Neural cell (in vitro differentiated cells): ENCODE measurements around the gene TIMM13. TPM values are rescaled to one million over a fixed set of nuclear protein-coding genes. Genes with fewer than 3 reads are reported as not detected.

Experiments used
- H2AFZ ChIP-seq: fragments of 200-600, 300-800 bp; sonication (generic), shearing (Covaris generic); 2 replicates; pipeline ENCODE4 v1.6.0; 2014; ENCODE audit warnings: low read depth, mild to moderate bottlenecking, antibody characterized with exemption, low read length, moderate library complexity
- H3F3A ChIP-seq: fragments of 200-600 bp; shearing (Covaris generic); 2 replicates; pipeline ENCODE4 v1.6.1; 2016; ENCODE audit warnings: mild to moderate bottlenecking, moderate library complexity, mixed read lengths, antibody characterized with exemption, low read length; ENCODE audit not compliant: insufficient read depth, poor library complexity, severe bottlenecking
- H3K27ac ChIP-seq: fragments of 200-600, 300-800 bp; sonication (generic), shearing (Covaris generic); 2 replicates; pipeline ENCODE4 v1.5.1; 2014; ENCODE audit warnings: mild to moderate bottlenecking, low read length, moderate library complexity
- H3K27me3 ChIP-seq: fragments of 300-800, 200-600 bp; sonication (generic), shearing (Covaris generic); 2 replicates; pipeline ENCODE4 v1.6.0; 2014; ENCODE audit warnings: mild to moderate bottlenecking, low read depth, low read length, moderate library complexity; ENCODE audit not compliant: insufficient read depth
- H3K36me3 ChIP-seq: fragments of 300-800, 200-600 bp; sonication (generic), shearing (Covaris generic); 2 replicates; pipeline ENCODE4 v1.5.1; 2014; ENCODE audit warnings: mild to moderate bottlenecking, antibody characterized with exemption, low read length, moderate library complexity; ENCODE audit not compliant: insufficient read depth
- H3K4me2 ChIP-seq: fragments of 300-800, 200-600 bp; sonication (generic), shearing (Covaris generic); 2 replicates; pipeline ENCODE4 v1.6.0; 2014; ENCODE audit warnings: mild to moderate bottlenecking, low read length
- H3K4me3 ChIP-seq: fragments of 300-800, 200-600 bp; sonication (generic), shearing (Covaris generic); 2 replicates; pipeline ENCODE4 v1.5.1; 2014; ENCODE audit warnings: mild to moderate bottlenecking, low read length, moderate library complexity
- H3K79me2 ChIP-seq: fragments of 200-600 bp; shearing (Covaris generic); replicated peaks from 2 replicates; pipeline ENCODE4 v1.6.0; 2014; ENCODE audit warnings: mild to moderate bottlenecking, low read length, moderate library complexity; ENCODE audit not compliant: insufficient read depth
- H3K9ac ChIP-seq: fragments of 300-800, 200-600 bp; sonication (generic), shearing (Covaris generic); 2 replicates; pipeline ENCODE4 v1.6.1; 2016; ENCODE audit warnings: mild to moderate bottlenecking, low read length, mixed read lengths
- H3K9me2 ChIP-seq: fragments of 200-600 bp; shearing (Covaris generic); 2 replicates; pipeline ENCODE4 v1.6.1; 2016; ENCODE audit warnings: mild to moderate bottlenecking, low read length, mixed read lengths; ENCODE audit not compliant: insufficient read depth
- H3K9me3 ChIP-seq: fragments of 200-600, 300-800 bp; sonication (generic), shearing (Covaris generic); 2 replicates; pipeline ENCODE4 v1.6.1; 2016; ENCODE audit warnings: mild to moderate bottlenecking, mixed run types, low read length, moderate library complexity, mixed read lengths
- H4K20me1 ChIP-seq: fragments of 200-600 bp; shearing (Covaris generic); 2 replicates; pipeline ENCODE4 v1.6.1; 2016; ENCODE audit warnings: mild to moderate bottlenecking, mixed run types; ENCODE audit not compliant: insufficient read depth
- CTCF ChIP-seq: fragments of 450-650 bp; IDR thresholded peaks from 2 replicates; pipeline ENCODE4 v1.5.1; 2014; ENCODE audit warnings: antibody characterized with exemption, mild to moderate bottlenecking, moderate library complexity; ENCODE audit not compliant: poor library complexity, severe bottlenecking
- EP300 ChIP-seq: fragments of 450-650 bp; conservative IDR thresholded peaks from 2 replicates; pipeline ENCODE4 v1.6.1; 2014; ENCODE audit warnings: antibody characterized with exemption, mild to moderate bottlenecking, moderate library complexity; ENCODE audit not compliant: poor library complexity, severe bottlenecking
- EZH2 ChIP-seq: fragments of 200-600, 300-800 bp; shearing (Covaris generic), sonication (generic); IDR thresholded peaks from 2 replicates; pipeline ENCODE4 v1.6.1; 2014; ENCODE audit warnings: antibody characterized with exemption, low read length, borderline replicate concordance, mild to moderate bottlenecking; ENCODE audit not compliant: insufficient read depth, poor library complexity, severe bottlenecking
- MXI1 ChIP-seq: fragments of 450-650 bp; conservative IDR thresholded peaks from 2 replicates; pipeline ENCODE4 v1.6.1; 2014; ENCODE audit warnings: antibody characterized with exemption, mild to moderate bottlenecking; ENCODE audit not compliant: poor library complexity, severe bottlenecking
- POLR2AphosphoS5 ChIP-seq: IDR thresholded peaks from 2 replicates; pipeline ENCODE4 v1.6.1; 2012
- RAD21 ChIP-seq: fragments of 450-650 bp; conservative IDR thresholded peaks from 2 replicates; pipeline ENCODE4 v1.6.1; 2014; ENCODE audit warnings: antibody characterized with exemption, mild to moderate bottlenecking, moderate library complexity
- REST ChIP-seq: IDR thresholded peaks from 2 replicates; pipeline ENCODE4 v1.6.1; 2012; ENCODE audit warnings: borderline replicate concordance
- SMC3 ChIP-seq: fragments of 450-650 bp; conservative IDR thresholded peaks from 2 replicates; pipeline ENCODE4 v1.6.1; 2014; ENCODE audit warnings: antibody characterized with exemption, mild to moderate bottlenecking, moderate library complexity; ENCODE audit not compliant: poor library complexity
- TAF1 ChIP-seq: IDR thresholded peaks from 2 replicates; pipeline ENCODE4 v1.6.1; 2012; ENCODE audit warnings: low read depth
- polyA plus RNA-seq: library from polyadenylated mRNA; depleted of rRNA; stranded (reverse); fragments of >200 nt; gene quantifications from 2 replicates; pipeline ENCODE4 v1.2.3, GENCODE V29; 2014

TIMM13 gene
- polyA plus RNA-seq, 1 donor from 2014 or later = 73.0 TPM

- Histone ChIP-seq H3K36me3 (peaks cover 7% of the 10 kb centered on the region), H3K9ac (no peak overlapping the region), H3K4me3 (no peak overlapping the region), H3K27me3 (no peaks in the 10 kb centered on the region), H3K79me2 (no peaks in the 10 kb centered on the region), H2AFZ (no peak overlapping the region), H3K27ac (no peak overlapping the region), H3K4me2 (no peak overlapping the region), H3K9me2 (no peaks in the 10 kb centered on the region), H3F3A (no peaks in the 10 kb centered on the region), H4K20me1 (no peaks in the 10 kb centered on the region), H3K9me3 (no peaks in the 10 kb centered on the region)
- TF ChIP-seq MXI1 = no peak
- TF ChIP-seq REST = no peak
- no peak for TF ChIP-seq RAD21
- TF ChIP-seq EZH2 = no peak
- no peak for TF ChIP-seq CTCF
- TF ChIP-seq SMC3 = no peak
- TF ChIP-seq TAF1 = no peak
Observed at GRCh38 chr19:2436384-2436783, 9.0 kb upstream of the TIMM13 start.

GRCh38 chr19:2434721-2435265 is 7.4 kb upstream of the TIMM13 start:
- H3K4me2 ChIP-seq = no peak overlapping the region
- no peaks in the 10 kb centered on the region for H3K9me2 ChIP-seq
- H3K36me3 ChIP-seq = peaks cover 7% of the 10 kb centered on the region
- no peak overlapping the region for H3K4me3 ChIP-seq
- no peak overlapping the region for H3K27ac ChIP-seq
- no peaks in the 10 kb centered on the region for H4K20me1 ChIP-seq
- no peaks in the 10 kb centered on the region for H3K27me3 ChIP-seq
- H3F3A ChIP-seq = no peaks in the 10 kb centered on the region
- H3K9me3 ChIP-seq = no peaks in the 10 kb centered on the region
- H3K9ac ChIP-seq = no peak overlapping the region
- TF ChIP-seq EZH2 (no peak), TAF1 (no peak), POLR2AphosphoS5 (no peak), CTCF (no peak), MXI1 (no peak), EP300 (no peak), RAD21 (no peak), REST (no peak), SMC3 (no peak)
- H3K79me2 ChIP-seq = no peaks in the 10 kb centered on the region
- H2AFZ ChIP-seq = no peak overlapping the region
